GM15510 (cell line): ENCODE measurements around the gene TTC39A.

ENCODE experiments used
- POLR2A ChIP-seq: IDR thresholded peaks from 3 replicates; pipeline ENCODE4 v1.6.1; 2011; ENCODE audit warnings: borderline replicate concordance; ENCODE audit not compliant: insufficient read length; ENCODE audit errors: extremely low read depth

The TTC39A gene

GRCh38 chr1:51252366-51252765, 78.0 kb downstream of the TTC39A start:
- TF ChIP-seq POLR2A = no peak

GRCh38 chr1:51249445-51249844, 80.9 kb downstream of the TTC39A start:
- TF ChIP-seq POLR2A = no peak

GRCh38 chr1:51247499-51247898, 82.9 kb downstream of the TTC39A start:
- no peak for TF ChIP-seq POLR2A

- no peak for TF ChIP-seq POLR2A
Observed at GRCh38 chr1:51247022-51247421, 83.3 kb downstream of the TTC39A start.

DNA sequence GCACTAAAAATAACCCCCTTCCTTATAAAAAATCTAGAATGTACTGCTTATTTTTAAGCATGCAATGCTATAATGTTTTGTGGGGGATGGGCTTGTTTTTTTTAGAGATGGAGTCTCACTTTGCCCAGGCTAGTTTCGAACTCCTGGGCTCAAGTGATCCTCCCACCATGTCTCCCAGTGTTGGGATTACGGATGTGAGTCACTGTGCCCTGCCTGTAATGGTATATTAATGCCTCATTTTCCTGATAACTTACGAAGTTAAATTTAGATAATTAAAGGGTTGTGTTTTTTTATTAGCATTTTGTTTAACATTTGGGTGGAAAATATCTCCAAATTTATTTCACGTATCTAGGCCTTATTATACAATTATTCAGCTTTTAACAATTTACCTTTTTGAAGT, 87.8 kb downstream of the TTC39A start:
- TF ChIP-seq POLR2A = no peak

DNA sequence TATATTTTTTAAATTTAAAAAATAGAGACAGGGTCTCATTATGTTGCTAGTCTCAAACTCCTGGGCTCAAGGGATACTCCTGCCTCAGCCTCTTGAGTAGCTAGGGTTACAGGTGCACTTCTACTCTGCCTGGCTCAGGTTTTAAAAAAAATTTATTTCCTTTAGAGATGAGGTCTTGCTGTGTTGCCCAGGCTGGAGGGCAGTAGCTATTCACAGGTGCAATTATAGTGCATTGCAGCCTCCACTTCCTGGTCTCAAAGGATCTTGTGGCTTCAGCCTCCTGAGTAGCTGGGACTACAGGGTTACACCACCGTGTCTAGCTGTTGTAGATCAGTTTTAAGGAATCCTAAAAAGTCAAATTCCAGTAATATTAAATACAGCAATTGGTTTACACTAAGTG, 89.2 kb downstream of the TTC39A start:
- no peak for TF ChIP-seq POLR2A

GRCh38 chr1:51240084-51240483, 90.3 kb downstream of the TTC39A start:
- no peak for TF ChIP-seq POLR2A

GRCh38 chr1:51238034-51238403, 92.3 kb downstream of the TTC39A start:
- TF ChIP-seq POLR2A = no peak

DNA sequence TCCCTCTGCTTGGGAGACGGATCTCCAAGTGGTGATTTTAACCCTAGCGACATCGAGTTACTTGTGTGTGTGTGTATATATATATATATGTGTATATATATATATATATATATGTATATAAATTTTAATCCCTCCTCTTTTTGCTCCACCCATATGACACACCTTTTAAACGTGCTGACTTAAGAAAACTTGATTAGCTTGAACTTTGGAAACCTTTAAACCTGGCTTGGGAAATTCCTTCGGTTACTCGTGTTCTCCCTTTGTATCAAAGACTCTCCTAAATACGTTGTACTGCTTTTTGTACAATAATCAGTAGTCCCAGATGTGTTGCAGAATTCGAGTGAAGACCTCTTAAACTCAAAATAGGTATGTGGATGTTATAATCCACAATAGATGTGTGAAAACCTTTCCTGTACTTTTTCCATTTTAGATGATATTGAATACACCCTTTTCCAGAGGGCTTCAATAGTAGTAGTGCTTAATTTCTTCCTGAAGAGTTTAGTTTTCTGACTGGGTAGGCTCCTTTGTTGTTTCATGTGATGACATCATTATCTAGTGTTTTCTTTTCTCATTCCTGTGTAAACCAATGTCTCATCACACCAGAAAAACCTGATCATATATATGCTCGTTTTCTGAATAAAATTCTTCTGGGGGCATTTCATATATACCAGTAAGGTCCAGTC, 92.9 kb downstream of the TTC39A start:
- TF ChIP-seq POLR2A = no peak
